ENCODE measurements around the gene STMN1. TPM values are rescaled to one million over a fixed set of nuclear protein-coding genes. Genes with fewer than 3 reads are reported as not detected.

The STMN1 gene
- total RNA-seq, 1 experiment from 2014 or later: 418 TPM

GRCh38 chr1:25936947-25937346, 30.7 kb upstream of the STMN1 start:
- TF ChIP-seq NFE2L1 (CRISPR knock-in tag; IDR thresholded peaks at IDR 0.05): no peak
- TF ChIP-seq KAT7 (CRISPR knock-in tag; IDR thresholded peaks at IDR 0.05; ENCODE audit: borderline replicate concordance): no peak
- TF ChIP-seq TP53 (CRISPR knock-in tag; IDR thresholded peaks at IDR 0.05): no peak
- TF ChIP-seq SMAD3 (CRISPR knock-in tag; IDR thresholded peaks at IDR 0.05; ENCODE audit: borderline replicate concordance): no peak
- TF ChIP-seq MAX (CRISPR knock-in tag; IDR thresholded peaks at IDR 0.05): no peak
- TF ChIP-seq MXD4 (CRISPR knock-in tag; IDR thresholded peaks at IDR 0.05; ENCODE audit: borderline replicate concordance): no peak
- no peak for TF ChIP-seq ZNF512 (CRISPR knock-in tag; IDR thresholded peaks at IDR 0.05; ENCODE audit: borderline replicate concordance)
- Mint-ChIP-seq H3K27ac (no peak overlapping the region), H3K4me3 (no peak overlapping the region), H3K9me3 (no peaks in the 10 kb centered on the region), H3K4me1 (peaks cover 7% of the 10 kb centered on the region), H3K27me3 (ENCODE audit: low read depth) (no peaks in the 10 kb centered on the region; the same call in 1 of the 2 replicates), H3K36me3 (no peaks in the 10 kb centered on the region)
- ChIA-PET POLR2A (interaction anchor here (0.6 kb wide), 1 partner anchor 93 kb away, joined by 7 read pairs; no protein-coding TSS in a partner anchor), CTCF (no interaction called here)
- ATAC-seq (no peak), DNase-seq (ENCODE audit: low spot score) (no peak)

- ATAC-seq (peak; percentile 36; the same call in 1 of the 2 replicates), DNase-seq (ENCODE audit: low spot score) (no peak)
- H3K27ac Mint-ChIP-seq: no peak overlapping the region
These were observed 27.5 kb upstream of the STMN1 start for GRCh38 chr1:25933479-25934365.

More at GRCh38 chr1:25933479-25934365, 27.5 kb upstream of the STMN1 start:
- H3K36me3 Mint-ChIP-seq: no peaks in the 10 kb centered on the region
- TF ChIP-seq TEAD1 (CRISPR knock-in tag; IDR thresholded peaks at IDR 0.05) (no peak), ZNF219 (CRISPR knock-in tag; IDR thresholded peaks at IDR 0.05; ENCODE audit: borderline replicate concordance) (no peak), FOXJ3 (CRISPR knock-in tag; IDR thresholded peaks at IDR 0.05; ENCODE audit: borderline replicate concordance) (no peak), IRF2 (CRISPR knock-in tag; IDR thresholded peaks at IDR 0.05; ENCODE audit: borderline replicate concordance, low read depth) (no peak), GABPB1 (CRISPR knock-in tag; IDR thresholded peaks at IDR 0.05) (no peak), ZNF263 (CRISPR knock-in tag; IDR thresholded peaks at IDR 0.05; ENCODE audit: low read depth) (no peak), ZNF425 (CRISPR knock-in tag; conservative IDR thresholded peaks at IDR 0.05) (no peak), NR1H2 (CRISPR knock-in tag; IDR thresholded peaks at IDR 0.05) (no peak), ZMAT4 (CRISPR knock-in tag; IDR thresholded peaks at IDR 0.05) (no peak), JAZF1 (CRISPR knock-in tag; IDR thresholded peaks at IDR 0.05) (no peak), NR3C1 (CRISPR knock-in tag; conservative IDR thresholded peaks at IDR 0.05; ENCODE audit: low read depth) (no peak), ZNF281 (CRISPR knock-in tag; IDR thresholded peaks at IDR 0.05) (no peak), PREB (CRISPR knock-in tag; IDR thresholded peaks at IDR 0.05; ENCODE audit: borderline replicate concordance) (no peak), MYBL2 (CRISPR knock-in tag; IDR thresholded peaks at IDR 0.05) (no peak)
- no peaks in the 10 kb centered on the region; the same call in 1 of the 2 replicates for H3K27me3 Mint-ChIP-seq (ENCODE audit: low read depth)
- POLR2A ChIA-PET: no interaction called here
- H3K4me1 Mint-ChIP-seq: peaks cover 7% of the 10 kb centered on the region
- CTCF ChIA-PET: interaction anchor here (0.6 to 1.4 kb wide), 2 partner anchors 38 to 115 kb away, joined by 3 to 6 read pairs; no protein-coding TSS in a partner anchor
- no peaks in the 10 kb centered on the region for H3K9me3 Mint-ChIP-seq
- H3K4me3 Mint-ChIP-seq: no peak overlapping the region
